Measurements from ENCODE around the gene SSTR3.

- TF ChIP-seq EP300 (IDR thresholded peaks at IDR 0.05) (no peak), POLR2A (IDR thresholded peaks at IDR 0.05) (no peak)
These were observed 12.5 kb downstream of the SSTR3 start for GRCh38 chr22:37199760-37200108.

Measured in sigmoid colon (tissue), 4 donors.